Measurements from ENCODE around the gene SLC9B2.
"Not testable (repeated sequence)": the region's sequence is repeated elsewhere in the genome, so short reads cannot be mapped to it uniquely, and the experiment has no call there.

The SLC9B2 gene

GRCh38 chr4:103019308-103020124 is 57.0 kb downstream of the SLC9B2 start, which contains the start of gene SLC9B1:
Gene SLC9B1, minus strand, starts transcription at chr4:103019705. Its CDS starts 27,994 bp downstream, at chr4:102991711.
- peak; percentile 93 for DNase-seq (ENCODE audit: low spot score)

GRCh38 chr4:103018391-103019307 is 57.9 kb downstream of the SLC9B2 start:
- peak; percentile 24 for DNase-seq (ENCODE audit: low spot score)

GRCh38 chr4:103012551-103012950 is 64.0 kb downstream of the SLC9B2 start:
- no peak for DNase-seq (ENCODE audit: low spot score)

- no peak for DNase-seq (ENCODE audit: low spot score)
Measured at GRCh38 chr4:103012060-103012459, 64.5 kb downstream of the SLC9B2 start.

GRCh38 chr4:103011378-103012025 is 65.1 kb downstream of the SLC9B2 start:
- DNase-seq (ENCODE audit: low spot score): no peak

- no peak for DNase-seq (ENCODE audit: low spot score)
Measured at GRCh38 chr4:103010804-103011203, 65.8 kb downstream of the SLC9B2 start.

GRCh38 chr4:103008875-103009729 is 67.5 kb downstream of the SLC9B2 start:
- peak; percentile 83 for DNase-seq (ENCODE audit: low spot score)

- no peak for DNase-seq (ENCODE audit: low spot score)
Measured at GRCh38 chr4:103002551-103002950, 74.0 kb downstream of the SLC9B2 start.

- DNase-seq (ENCODE audit: low spot score): no peak
Measured at GRCh38 chr4:102994803-102995202, 81.8 kb downstream of the SLC9B2 start.

- DNase-seq (ENCODE audit: low spot score): not testable (repeated sequence)
Measured at GRCh38 chr4:102993985-102994384, 82.6 kb downstream of the SLC9B2 start.

- DNase-seq (ENCODE audit: low spot score): no peak
Measured at GRCh38 chr4:102988429-102989020, 88.0 kb downstream of the SLC9B2 start.

GRCh38 chr4:102981005-102981404 is 95.6 kb downstream of the SLC9B2 start:
- DNase-seq (ENCODE audit: low spot score): no peak
